CD14-positive monocyte (primary cell): Measurements from ENCODE around the gene ELN. TPM values are rescaled to one million over a fixed set of nuclear protein-coding genes. Genes with fewer than 3 reads are reported as not detected.

Experiments
- DNase-seq, 3 donors: peaks; one replicate each; pipeline ENCODE4 v3.0.0-alpha.2; 2011 to 2022
- H2AFZ ChIP-seq: 2 replicates; pipeline ENCODE4 v1.6.0; 2012; ENCODE audit warnings: mild to moderate bottlenecking, low read depth, low read length, inconsistent platforms; ENCODE audit not compliant: insufficient read depth, poor library complexity, severe bottlenecking
- H3K27ac ChIP-seq, 2 donors: 1 replicate in 1 of 2; 2 replicates in 1 of 2; pipeline ENCODE4 v1.5.1; 2012 to 2013; ENCODE audit warnings: low read length in 2 of 2, control low read depth in 1 of 2, inconsistent platforms in 1 of 2, low read depth in 1 of 2, mild to moderate bottlenecking in 1 of 2
- H3K27me3 ChIP-seq, 2 donors: one replicate each; pipeline versions ENCODE4 v1.6.0 to v1.6.1; 2011 to 2013; ENCODE audit warnings: low read length in 2 of 2; ENCODE audit not compliant: control insufficient read depth in 2 of 2, insufficient read depth in 2 of 2
- H3K36me3 ChIP-seq, 2 donors: replicated peaks in 1 of 2; 1 replicate in 1 of 2; 2 replicates in 1 of 2; pipeline versions ENCODE4 v1.5.1 to v1.6.1; 2012 to 2013; ENCODE audit warnings: low read length in 2 of 2, control low read depth in 1 of 2, inconsistent platforms in 1 of 2, mild to moderate bottlenecking in 1 of 2; ENCODE audit not compliant: insufficient read depth in 2 of 2, control insufficient read depth in 1 of 2
- H3K4me1 ChIP-seq, 2 donors: 1 replicate in 1 of 2; 2 replicates in 1 of 2; pipeline versions ENCODE4 v1.5.1 to v1.6.1; 2012 to 2013; ENCODE audit warnings: low read length in 2 of 2, control low read depth in 1 of 2, inconsistent platforms in 1 of 2, mild to moderate bottlenecking in 1 of 2, moderate library complexity in 1 of 2; ENCODE audit not compliant: insufficient read depth in 2 of 2, control insufficient read depth in 1 of 2
- H3K4me2 ChIP-seq: replicated peaks from 2 replicates; pipeline ENCODE3; 2012; ENCODE audit warnings: low read length, moderate library complexity, mild to moderate bottlenecking; ENCODE audit not compliant: poor library complexity, severe bottlenecking; ENCODE audit errors: extremely low read depth
- H3K4me3 ChIP-seq, 3 experiments: fragments of 200-600 bp in 1 of 3; sonication (generic) in 1 of 3; replicated peaks in 1 of 3; 1 replicate in 2 of 3; 2 replicates in 1 of 3; pipeline ENCODE4 v1.5.1; 2011 to 2013; ENCODE audit warnings: low read length in 3 of 3, mild to moderate bottlenecking in 3 of 3, control low read depth in 2 of 3, low read depth in 2 of 3, inconsistent platforms in 1 of 3, moderate library complexity in 1 of 3
- H3K79me2 ChIP-seq: 2 replicates; pipeline ENCODE4 v1.6.0; 2012; ENCODE audit warnings: mild to moderate bottlenecking, control low read depth, inconsistent platforms, low read length, moderate library complexity; ENCODE audit not compliant: insufficient read depth
- H3K9ac ChIP-seq: 2 replicates; pipeline ENCODE4 v1.6.0; 2017; ENCODE audit warnings: low read length, mild to moderate bottlenecking; ENCODE audit not compliant: insufficient read depth, poor library complexity, severe bottlenecking
- H3K9me3 ChIP-seq, 2 donors: replicated peaks in 1 of 2; 1 replicate in 1 of 2; 2 replicates in 1 of 2; pipeline versions ENCODE4 v1.5.1 to v1.6.1; 2012 to 2013; ENCODE audit warnings: low read length in 2 of 2, control low read depth in 1 of 2; ENCODE audit not compliant: control insufficient read depth in 1 of 2, insufficient read depth in 1 of 2
- H4K20me1 ChIP-seq: 2 replicates; pipeline ENCODE4 v1.6.0; 2012; ENCODE audit warnings: mild to moderate bottlenecking, low read length, control low read depth, moderate library complexity; ENCODE audit not compliant: insufficient read depth
- H3K27ac Mint-ChIP-seq, 7 donors: one replicate each; pipeline ENCODE4 v1.8.0; 2020; ENCODE audit warnings: mild to moderate bottlenecking in 7 of 7, mixed read lengths in 7 of 7, moderate library complexity in 6 of 7, inconsistent platforms in 2 of 7
- H3K27me3 Mint-ChIP-seq, 3 donors: one replicate each; pipeline ENCODE4 v1.8.0; 2021 to 2022; ENCODE audit warnings: low read depth in 3 of 3, mild to moderate bottlenecking in 3 of 3, mixed read lengths in 3 of 3, moderate library complexity in 3 of 3, inconsistent platforms in 1 of 3
- H3K36me3 Mint-ChIP-seq, 2 donors: one replicate each; pipeline ENCODE4 v1.8.0; 2020; ENCODE audit warnings: mixed read lengths in 2 of 2, inconsistent platforms in 1 of 2, mild to moderate bottlenecking in 1 of 2
- H3K4me1 Mint-ChIP-seq: one replicate; pipeline ENCODE4 v1.8.0; 2020; ENCODE audit warnings: mild to moderate bottlenecking, mixed read lengths
- H3K4me3 Mint-ChIP-seq, 2 donors: one replicate each; pipeline ENCODE4 v1.8.0; 2020; ENCODE audit warnings: mild to moderate bottlenecking in 2 of 2, mixed read lengths in 2 of 2, moderate library complexity in 1 of 2
- H3K9me3 Mint-ChIP-seq, 7 donors: one replicate each; pipeline ENCODE4 v1.8.0; 2020 to 2022; ENCODE audit warnings: mixed read lengths in 7 of 7, mild to moderate bottlenecking in 6 of 7, moderate library complexity in 6 of 7, inconsistent platforms in 2 of 7
- CTCF ChIP-seq: fragments of 200-600 bp; IDR thresholded peaks from one replicate; pipeline ENCODE4 v1.8.0; 2022; ENCODE audit warnings: antibody characterized with exemption, mild to moderate bottlenecking
- WGBS: methylation state at CpG from one replicate; pipeline ENCODE4 v1.1.5; 2013; ENCODE audit warnings: missing lambda C conversion rate; ENCODE audit not compliant: insufficient coverage; 5-methylcytosine and 5-hydroxymethylcytosine counted together
- intact Hi-C, 2 donors: fragments of 100-400 bp; cut with micrococcal nuclease; formaldehyde crosslinking; loops; one replicate each; pipeline versions ENCODE4 v1.15.0 to v1.15.1; 2023
- polyA plus RNA-seq, 3 donors: library from polyadenylated mRNA; depleted of rRNA in 1 of 3; unstranded in 2 of 3; stranded (reverse) in 1 of 3; fragments of 300-500 nt in 2 of 3; fragments of >200 nt in 1 of 3; fragmentation: Illumina TruSeq in 2 of 3; gene quantifications; 1 replicate in 2 of 3; 2 replicates in 1 of 3; pipeline ENCODE4 v1.2.3, GENCODE V29; 2012 to 2021

The ELN gene
- polyA plus RNA-seq, 3 donors: not detected

- no peaks in the 10 kb centered on the region for H3K27me3 ChIP-seq
- over 99% methylated on average over 8 of the region's 14 CpGs for WGBS
These were observed 35.3 kb downstream of the ELN start for GRCh38 chr7:74063223-74063641.

GRCh38 chr7:74063646-74064045, 35.7 kb downstream of the ELN start:
- Histone ChIP-seq H3K36me3 (no peaks in the 10 kb centered on the region), H3K9ac (no peak overlapping the region), H3K4me1 (peaks cover 0 to 4% of the 10 kb centered on the region in 2 donors), H3K79me2 (no peaks in the 10 kb centered on the region), H3K9me3 (no peaks in the 10 kb centered on the region), H3K27me3 (no peaks in the 10 kb centered on the region), H2AFZ (no peak overlapping the region), H3K27ac (no peak overlapping the region), H4K20me1 (no peaks in the 10 kb centered on the region), H3K4me2 (no peak overlapping the region), H3K4me3 (no peak overlapping the region)
- Mint-ChIP-seq H3K4me3 (no peak overlapping the region), H3K4me1 (peaks cover 5% of the 10 kb centered on the region), H3K27me3 (peaks cover 4 to 5% (median 4%) of the 10 kb centered on the region in 3 donors), H3K36me3 (no peaks in the 10 kb centered on the region), H3K9me3 (peaks cover 0 to 3% (median 0%) of the 10 kb centered on the region in 7 donors), H3K27ac (peak overlapping the region in 4 of 7 donors; percentile 0 to 49 (median 34))
- intact Hi-C loops: loop anchor here in 1 of 2 donors (10.0 kb wide), 1 partner anchor 221 kb away; the partner anchor contains the start of gene CLIP2
- TF ChIP-seq CTCF: no peak
- over 99% methylated on average over 9 of the region's 12 CpGs for WGBS
- DNase-seq: no peak

More at GRCh38 chr7:74063223-74063641, 35.3 kb downstream of the ELN start:
- H3K4me3 ChIP-seq: no peak overlapping the region
- no peak for DNase-seq
- H3K9ac ChIP-seq: no peak overlapping the region
- peaks cover 6% of the 10 kb centered on the region for H3K4me1 Mint-ChIP-seq
- no peak overlapping the region for H2AFZ ChIP-seq
- H4K20me1 ChIP-seq: no peaks in the 10 kb centered on the region
- intact Hi-C loops: loop anchor here in 1 of 2 donors (10.0 kb wide), 1 partner anchor 222 kb away; the partner anchor contains the start of gene CLIP2
- peak overlapping the region in 2 of 7 donors; percentile 38 to 49 for H3K27ac Mint-ChIP-seq
- peaks cover 0 to 3% (median 1%) of the 10 kb centered on the region in 7 donors for H3K9me3 Mint-ChIP-seq
- no peaks in the 10 kb centered on the region for H3K9me3 ChIP-seq
- no peaks in the 10 kb centered on the region for H3K79me2 ChIP-seq
- no peak overlapping the region for H3K27ac ChIP-seq
- H3K36me3 Mint-ChIP-seq: no peaks in the 10 kb centered on the region
- peaks cover 0 to 4% of the 10 kb centered on the region in 2 donors for H3K4me1 ChIP-seq
- H3K36me3 ChIP-seq: no peaks in the 10 kb centered on the region
- no peak for TF ChIP-seq CTCF
- peaks cover 1 to 6% (median 4%) of the 10 kb centered on the region in 3 donors for H3K27me3 Mint-ChIP-seq
- H3K4me3 Mint-ChIP-seq: no peak overlapping the region
- H3K4me2 ChIP-seq: no peak overlapping the region
